ENCODE results near the gene CCDC194.
A peak's percentile ranks its signal among the peaks of the same experiment; 100 is the strongest.

CCDC194 gene

GRCh38 chr19:17393914-17394313 lies at the start of gene CCDC194:
Gene CCDC194 (minus strand): TSS chr19:17394196. CDS start chr19:17394158, 38 bp downstream.
- no peak for DNase-seq (ENCODE audit: extremely low spot score, insufficient read length, low read depth)
- no peak for FAIRE-seq

- no peak for DNase-seq (ENCODE audit: extremely low spot score, insufficient read length, low read depth)
- FAIRE-seq, result no peak
Measured at GRCh38 chr19:17441241-17442021, 47.4 kb upstream of the CCDC194 start.

- FAIRE-seq, result no peak
- no peak for DNase-seq (ENCODE audit: extremely low spot score, insufficient read length, low read depth)
Measured at GRCh38 chr19:17436874-17437267, 42.9 kb upstream of the CCDC194 start.

- DNase-seq (ENCODE audit: extremely low spot score, insufficient read length, low read depth) (no peak), FAIRE-seq (no peak)
Measured at GRCh38 chr19:17436094-17436873, 42.3 kb upstream of the CCDC194 start.

- FAIRE-seq (no peak), DNase-seq (ENCODE audit: extremely low spot score, insufficient read length, low read depth) (no peak)
Measured at GRCh38 chr19:17435218-17435617, 41.2 kb upstream of the CCDC194 start.

- FAIRE-seq, result no peak
- no peak for DNase-seq (ENCODE audit: extremely low spot score, insufficient read length, low read depth)
Measured at GRCh38 chr19:17431417-17431816, 37.4 kb upstream of the CCDC194 start.

- FAIRE-seq, result no peak
- no peak for DNase-seq (ENCODE audit: extremely low spot score, insufficient read length, low read depth)
Measured at GRCh38 chr19:17429641-17430113, 35.7 kb upstream of the CCDC194 start.

- DNase-seq (ENCODE audit: extremely low spot score, insufficient read length, low read depth) (no peak), FAIRE-seq (peak; percentile 38)
Measured at GRCh38 chr19:17424743-17425365, 30.9 kb upstream of the CCDC194 start.

- DNase-seq (ENCODE audit: extremely low spot score, insufficient read length, low read depth) (no peak), FAIRE-seq (no peak)
Measured at GRCh38 chr19:17423429-17424208, 29.6 kb upstream of the CCDC194 start.

- no peak for DNase-seq (ENCODE audit: extremely low spot score, insufficient read length, low read depth)
- no peak for FAIRE-seq
Measured at GRCh38 chr19:17421942-17422341, 27.9 kb upstream of the CCDC194 start.

GRCh38 chr19:17420475-17420924 lies 26.5 kb upstream of the CCDC194 start:
- DNase-seq (ENCODE audit: extremely low spot score, insufficient read length, low read depth) (no peak), FAIRE-seq (no peak)

GRCh38 chr19:17419621-17420474 lies 25.9 kb upstream of the CCDC194 start, which contains the start of gene MVB12A:
Gene MVB12A (plus strand): TSS chr19:17420047. CDS start chr19:17420136, 89 bp downstream.
- DNase-seq (ENCODE audit: extremely low spot score, insufficient read length, low read depth) (peak; percentile 98), FAIRE-seq (peak; percentile 99)

- DNase-seq (ENCODE audit: extremely low spot score, insufficient read length, low read depth) (no peak), FAIRE-seq (no peak)
Measured at GRCh38 chr19:17419154-17419620, 25.2 kb upstream of the CCDC194 start.

- FAIRE-seq (no peak), DNase-seq (ENCODE audit: extremely low spot score, insufficient read length, low read depth) (no peak)
Measured at GRCh38 chr19:17418710-17419109, 24.7 kb upstream of the CCDC194 start.

GRCh38 chr19:17415121-17415520 lies 21.1 kb upstream of the CCDC194 start:
- DNase-seq (ENCODE audit: extremely low spot score, insufficient read length, low read depth), result no peak
- no peak for FAIRE-seq

- no peak for DNase-seq (ENCODE audit: extremely low spot score, insufficient read length, low read depth)
- no peak for FAIRE-seq
Measured at GRCh38 chr19:17414097-17414496, 20.1 kb upstream of the CCDC194 start.

- DNase-seq (ENCODE audit: extremely low spot score, insufficient read length, low read depth) (no peak), FAIRE-seq (no peak)
Measured at GRCh38 chr19:17411801-17412200, 17.8 kb upstream of the CCDC194 start.

GRCh38 chr19:17409990-17410389 lies 16.0 kb upstream of the CCDC194 start:
- DNase-seq (ENCODE audit: extremely low spot score, insufficient read length, low read depth) (no peak), FAIRE-seq (no peak)

- FAIRE-seq, result peak; percentile 44
- DNase-seq (ENCODE audit: extremely low spot score, insufficient read length, low read depth), result no peak
Measured at GRCh38 chr19:17406887-17407196, 12.8 kb upstream of the CCDC194 start.

Measured in GM18507 (cell line).